Activated CD4-positive, alpha-beta T cell treated with anti-CD3 and anti-CD28 coated beads, Interleukin-2, amount 50 U/mL, for 1 hour (primary cell): ENCODE measurements around the gene ACAA2.
"Not testable (repeated sequence)": the region's sequence is repeated elsewhere in the genome, so short reads cannot be mapped to it uniquely, and the experiment has no call there.

Source experiments
- DNase-seq: peaks from one replicate; pipeline ENCODE4 v3.0.0-alpha.2; 2020

ACAA2 gene

DNA sequence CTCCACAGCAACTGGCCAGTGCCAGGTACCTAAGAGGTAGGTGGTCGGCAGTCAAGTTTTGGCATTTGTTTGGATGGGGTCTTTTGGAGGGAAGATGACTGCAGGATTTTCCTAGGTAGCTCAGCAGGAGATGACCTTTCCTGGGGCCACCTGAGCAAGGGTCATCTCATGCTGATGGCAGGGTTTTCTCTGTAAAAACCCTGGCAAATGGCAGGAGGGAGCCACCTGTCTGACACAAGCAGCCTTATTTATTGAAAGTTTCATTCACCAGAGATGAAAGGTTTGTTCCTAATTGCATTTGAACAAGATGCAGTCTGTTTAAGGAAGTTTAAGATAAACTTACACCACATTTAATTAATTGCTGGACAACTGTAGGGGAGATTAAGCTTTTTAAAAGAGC, 31.6 kb upstream of the ACAA2 start:
- DNase-seq, result no peak

DNA sequence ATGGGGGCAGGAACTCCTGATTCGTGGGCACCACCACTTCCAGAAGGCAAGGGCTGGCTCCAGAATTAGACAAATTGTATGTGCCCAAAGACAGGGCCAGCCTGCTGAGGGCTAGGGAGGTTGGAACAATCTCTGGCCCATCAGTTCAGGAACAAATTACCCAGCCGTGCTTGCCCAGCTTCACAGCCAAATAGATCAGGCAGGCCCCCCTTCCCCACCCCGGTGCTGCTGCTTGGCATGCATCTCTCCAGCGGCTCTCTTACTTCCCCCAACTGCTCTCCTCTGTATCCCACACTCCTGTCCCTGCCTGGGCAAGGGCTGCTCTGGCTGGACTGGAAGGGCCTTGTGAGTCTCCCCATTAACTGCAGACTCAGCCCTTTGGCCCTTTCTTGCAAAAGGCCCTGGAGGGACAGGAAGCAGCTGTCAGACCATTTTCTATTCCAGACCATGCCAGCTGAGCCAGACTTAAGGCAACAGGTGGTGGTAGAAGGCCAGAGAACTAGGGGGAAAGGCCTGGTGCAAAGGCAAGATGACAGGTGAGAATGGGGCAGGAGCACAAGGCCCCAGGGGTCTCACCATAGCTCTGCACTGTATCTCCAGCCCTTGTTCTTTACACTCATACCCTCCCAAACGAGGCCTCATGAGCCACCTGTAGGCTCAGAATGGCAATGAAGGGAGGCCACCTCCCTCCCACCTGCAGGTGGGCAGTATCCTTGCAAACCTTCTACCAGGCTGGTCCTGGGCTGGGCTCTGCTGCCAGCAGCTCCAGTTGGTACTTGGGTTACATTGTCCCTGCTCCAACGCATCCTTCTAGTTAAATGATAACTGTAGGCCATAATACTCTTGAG, 30.7 kb upstream of the ACAA2 start:
- DNase-seq, result no peak

DNA sequence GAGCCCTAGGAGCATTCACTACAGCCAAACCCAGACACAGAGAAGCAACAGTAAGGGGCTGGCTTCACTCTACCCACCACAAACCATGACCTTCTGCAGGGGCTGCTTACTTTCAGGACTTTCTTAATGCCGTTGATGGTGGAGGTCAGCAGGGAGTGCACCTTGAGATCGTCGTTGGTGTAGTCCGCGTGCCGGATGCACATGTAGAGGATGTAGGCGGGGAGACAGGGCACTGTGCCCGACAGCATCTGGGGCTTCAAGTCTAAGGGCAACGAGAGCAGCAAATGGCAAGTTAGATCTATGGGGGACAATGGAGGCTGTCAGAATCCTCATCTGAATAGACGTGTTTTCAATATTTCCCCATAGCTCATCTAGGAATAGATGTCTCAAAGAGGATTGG, 29.8 kb upstream of the ACAA2 start:
- no peak for DNase-seq

DNA sequence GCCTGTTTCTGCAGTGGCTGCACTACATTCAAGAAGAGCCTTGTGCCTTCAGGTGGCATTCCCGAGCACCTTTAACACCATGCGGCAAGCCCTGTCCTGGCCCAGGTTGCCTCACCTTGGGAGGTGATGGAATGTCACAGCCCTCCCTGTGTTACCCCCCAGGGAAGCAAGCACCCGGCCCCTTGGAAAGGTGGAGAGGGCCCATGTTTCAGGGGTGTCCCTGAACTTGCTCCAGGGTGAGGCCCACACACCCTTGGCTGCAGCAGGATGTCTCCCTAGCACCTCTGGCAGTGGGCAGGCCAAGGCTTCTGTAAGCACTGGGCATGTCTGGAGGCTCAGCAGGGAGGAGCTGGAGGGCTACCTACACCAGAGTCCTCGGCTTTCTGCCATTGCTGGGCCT, 29.3 kb upstream of the ACAA2 start:
- no peak for DNase-seq

DNA sequence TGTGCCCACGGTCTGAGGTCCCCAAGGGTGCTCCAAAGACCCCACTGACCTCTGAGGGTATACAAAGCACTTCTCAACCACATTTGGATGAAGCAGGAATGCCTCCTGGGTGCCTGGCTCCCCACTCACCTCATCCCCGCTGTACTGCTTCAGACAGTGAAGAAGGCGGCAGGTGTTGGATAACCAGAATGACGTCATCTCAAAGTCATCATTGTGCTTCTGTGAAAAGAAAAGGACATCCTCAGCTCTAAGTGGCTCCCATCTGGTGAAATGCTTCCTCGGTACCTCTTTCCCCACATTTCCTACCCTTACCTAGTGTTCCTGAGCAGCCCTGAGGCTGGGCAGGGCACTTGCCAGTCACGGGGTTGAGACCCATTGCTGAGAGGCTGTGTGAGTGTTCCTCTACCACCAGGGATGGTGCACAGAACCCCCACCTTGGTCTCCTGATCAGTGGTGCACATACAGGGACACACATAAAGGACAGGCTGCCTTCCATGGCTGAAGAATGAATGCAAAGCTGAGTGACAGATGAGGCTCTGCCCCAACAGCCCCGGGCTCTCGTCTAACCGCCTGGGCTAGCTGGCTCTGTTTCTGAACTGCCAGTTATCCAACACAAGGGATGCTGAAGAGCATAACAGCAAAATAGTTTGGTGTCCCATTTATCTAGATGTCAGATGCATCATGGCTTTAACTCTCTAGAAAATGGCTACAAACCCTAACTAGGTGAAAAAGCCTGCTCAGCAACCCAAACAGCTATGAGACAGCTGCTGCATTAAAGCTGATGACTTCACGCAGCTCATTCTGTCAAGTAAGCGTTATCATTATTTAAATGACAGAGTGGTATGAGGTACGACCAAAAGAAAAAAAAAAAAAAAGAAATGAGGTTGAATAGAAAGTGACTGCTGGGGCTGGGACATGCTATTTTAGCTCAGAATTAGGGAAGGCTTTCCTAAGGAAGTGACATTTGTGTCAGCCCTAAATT, 28.2 kb upstream of the ACAA2 start:
- DNase-seq, result no peak

DNA sequence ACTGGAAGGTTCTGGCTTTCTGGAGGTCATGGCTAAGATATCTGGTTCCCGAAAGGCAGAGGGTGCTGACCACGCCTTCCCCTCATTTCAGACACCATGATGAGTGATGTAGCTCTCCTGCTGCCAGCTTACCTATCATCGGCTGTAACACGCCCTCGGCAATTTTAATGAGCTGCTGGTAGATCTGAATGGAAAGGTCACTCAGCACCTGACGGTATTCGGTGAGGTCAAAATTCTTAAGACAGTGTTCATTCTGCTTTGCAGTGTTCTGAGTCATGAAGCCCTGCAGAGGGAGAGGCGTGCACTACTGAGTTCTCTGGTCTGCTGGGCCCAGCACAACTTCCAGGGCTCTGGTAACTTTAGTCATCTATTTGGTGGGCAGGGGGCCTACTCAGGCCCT, 25.7 kb upstream of the ACAA2 start:
- DNase-seq, result no peak

DNA sequence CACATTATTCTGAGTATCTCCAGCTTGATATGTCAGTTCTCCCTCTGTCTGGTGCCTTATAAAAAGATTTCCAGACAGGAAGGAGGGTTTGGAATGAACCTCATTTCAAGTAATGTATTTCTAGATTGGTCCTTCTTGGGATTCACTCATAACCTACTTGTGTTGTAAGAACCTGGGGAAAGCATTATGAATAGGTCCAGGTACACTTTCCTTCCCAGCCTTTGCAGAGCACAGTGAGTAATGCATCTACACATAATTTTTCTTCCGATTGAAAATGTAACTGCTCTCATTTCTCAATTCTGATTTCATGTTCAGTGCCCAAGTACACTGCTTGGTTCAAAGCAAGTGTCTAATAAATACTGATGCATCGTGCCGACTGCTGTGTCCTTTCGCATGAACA, 25.0 kb upstream of the ACAA2 start:
- DNase-seq, result no peak

DNA sequence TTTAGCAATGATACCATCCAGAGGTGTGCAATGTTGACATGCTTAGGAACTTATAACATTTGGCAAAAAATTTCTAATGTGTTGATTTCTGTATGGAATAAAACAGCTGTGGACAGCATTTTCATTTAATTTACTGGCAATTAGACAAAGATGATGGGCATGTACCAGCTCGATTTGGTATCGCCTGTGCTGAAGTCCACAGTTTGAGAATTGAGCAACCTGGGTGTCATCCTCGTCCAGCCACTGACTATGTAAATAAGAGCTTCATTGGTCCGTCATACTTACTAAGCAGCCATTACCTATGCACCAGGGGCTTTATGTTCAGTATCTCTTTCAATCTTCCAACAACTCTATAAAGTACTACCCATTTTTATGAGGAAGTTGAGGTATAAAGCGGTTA, 24.6 kb upstream of the ACAA2 start:
- no peak for DNase-seq

DNA sequence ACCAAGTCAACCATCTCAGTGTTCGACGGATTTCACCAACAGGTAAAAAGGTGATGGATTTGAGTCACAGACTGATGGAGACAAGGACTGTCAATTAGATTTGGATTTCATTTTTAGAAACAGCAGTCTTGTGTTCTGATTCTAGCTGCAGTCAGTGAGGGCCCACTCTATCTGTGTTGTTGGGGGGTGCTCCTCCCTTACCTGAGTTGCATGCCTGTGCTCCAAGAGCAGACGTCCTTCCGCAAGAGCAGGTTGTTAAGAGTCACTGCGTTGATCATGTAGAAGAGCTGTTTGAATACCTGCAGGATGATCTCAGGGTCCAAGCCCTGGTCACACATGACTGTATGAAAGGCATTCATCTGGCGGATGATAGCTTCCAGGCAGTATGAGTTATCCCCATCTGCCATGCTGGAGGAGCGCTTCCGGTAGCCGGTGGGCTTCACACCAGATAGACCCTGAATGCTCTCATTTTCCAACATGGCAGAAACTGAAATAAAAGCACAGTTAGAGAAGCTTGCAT, 24.0 kb upstream of the ACAA2 start:
- DNase-seq, result not testable (repeated sequence)

DNA sequence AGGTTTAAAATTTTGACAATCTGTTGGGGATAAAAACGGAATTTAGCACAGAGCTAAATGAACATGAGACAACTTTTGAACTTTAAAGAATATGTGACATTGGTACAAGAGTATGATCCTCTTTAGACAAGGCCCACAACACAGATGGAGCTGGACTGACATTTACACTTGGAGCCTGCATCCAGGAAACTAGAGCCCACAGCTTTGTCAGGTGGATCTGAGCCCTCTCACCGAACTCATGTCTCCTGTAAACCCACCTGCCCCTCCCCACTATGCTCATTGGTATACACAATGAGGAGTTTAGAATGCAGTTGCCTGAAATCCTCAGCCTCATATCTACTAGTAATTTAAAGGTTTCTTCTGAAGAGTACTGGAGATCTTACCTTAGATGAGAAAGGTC, 22.1 kb upstream of the ACAA2 start:
- no peak for DNase-seq

DNA sequence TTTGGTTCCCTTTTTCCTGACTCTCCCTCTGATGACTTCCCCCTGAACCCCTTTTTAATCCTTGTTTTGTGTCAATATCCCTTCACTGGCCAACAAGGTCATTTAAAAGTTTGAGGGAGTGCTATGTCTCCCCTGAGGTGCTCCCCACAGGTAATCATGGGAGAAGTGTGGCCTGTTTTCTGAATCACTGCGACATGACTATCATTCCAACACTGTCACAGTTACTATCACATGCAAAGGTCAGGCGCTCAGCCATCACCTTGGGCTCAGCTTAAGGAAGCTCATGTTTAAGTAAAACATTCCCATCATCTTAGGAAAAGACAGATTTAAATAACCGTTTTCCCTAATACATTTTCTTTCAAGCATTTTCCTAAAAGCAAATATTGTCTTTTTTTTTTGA, 20.9 kb upstream of the ACAA2 start:
- DNase-seq, result no peak

DNA sequence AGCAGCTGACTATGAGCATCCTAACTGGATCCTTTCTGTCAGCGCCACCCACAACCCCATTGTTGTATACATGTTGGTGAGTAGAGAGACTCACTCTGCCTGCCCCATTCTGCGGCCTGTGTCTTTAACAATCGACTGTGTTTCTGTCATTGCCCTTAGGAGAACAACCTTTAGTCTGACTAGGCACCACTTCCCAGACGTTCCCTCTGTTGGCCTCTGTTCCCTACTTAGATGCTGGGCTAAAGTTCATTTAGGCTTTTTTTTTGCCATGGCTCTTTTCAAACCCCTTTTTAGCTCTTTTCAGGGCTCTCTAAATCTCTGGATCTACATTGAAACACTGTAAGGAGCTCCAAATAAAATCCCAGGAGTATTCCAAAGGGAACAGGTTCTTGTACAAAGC, 20.5 kb upstream of the ACAA2 start:
- DNase-seq, result no peak

DNA sequence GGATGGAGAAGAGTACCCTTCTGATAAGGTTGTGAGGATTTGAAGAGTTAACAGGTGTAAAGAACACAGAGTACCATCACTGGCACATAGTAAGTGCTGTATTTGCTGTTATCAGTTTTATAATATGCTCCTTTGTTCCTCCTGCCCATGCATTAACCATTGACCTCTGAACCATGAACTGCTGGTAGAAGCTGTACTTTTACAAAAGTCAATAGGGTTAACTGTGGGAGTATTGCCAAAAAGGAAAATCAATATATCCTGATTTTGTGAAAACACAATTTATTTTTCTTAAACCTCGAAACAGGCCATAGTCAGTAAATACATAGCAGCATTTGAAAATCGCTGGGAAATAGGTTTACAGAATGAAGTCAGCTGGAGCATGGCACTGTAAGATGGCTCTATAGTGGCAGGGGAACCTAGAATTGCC, 18.9 kb upstream of the ACAA2 start:
- DNase-seq, result no peak

DNA sequence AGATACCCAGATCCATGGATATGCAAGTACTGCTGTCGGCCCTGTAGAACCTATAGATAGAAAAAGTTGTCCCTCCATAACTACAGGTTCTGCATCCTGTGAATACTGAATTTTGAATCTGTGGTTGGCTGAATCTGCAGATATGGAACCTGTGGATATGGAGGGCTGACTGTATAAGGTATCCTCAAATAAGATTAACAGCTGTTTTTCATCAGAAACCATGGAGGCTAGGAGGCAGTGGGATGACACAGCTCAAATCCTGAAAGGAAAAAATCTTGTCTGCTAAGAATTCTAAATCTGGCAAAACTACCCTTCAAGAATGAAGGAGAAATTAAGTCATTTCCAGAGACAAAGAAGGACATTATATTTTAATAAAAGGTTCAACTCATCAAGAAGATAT, 14.7 kb upstream of the ACAA2 start:
- DNase-seq, result no peak

DNA sequence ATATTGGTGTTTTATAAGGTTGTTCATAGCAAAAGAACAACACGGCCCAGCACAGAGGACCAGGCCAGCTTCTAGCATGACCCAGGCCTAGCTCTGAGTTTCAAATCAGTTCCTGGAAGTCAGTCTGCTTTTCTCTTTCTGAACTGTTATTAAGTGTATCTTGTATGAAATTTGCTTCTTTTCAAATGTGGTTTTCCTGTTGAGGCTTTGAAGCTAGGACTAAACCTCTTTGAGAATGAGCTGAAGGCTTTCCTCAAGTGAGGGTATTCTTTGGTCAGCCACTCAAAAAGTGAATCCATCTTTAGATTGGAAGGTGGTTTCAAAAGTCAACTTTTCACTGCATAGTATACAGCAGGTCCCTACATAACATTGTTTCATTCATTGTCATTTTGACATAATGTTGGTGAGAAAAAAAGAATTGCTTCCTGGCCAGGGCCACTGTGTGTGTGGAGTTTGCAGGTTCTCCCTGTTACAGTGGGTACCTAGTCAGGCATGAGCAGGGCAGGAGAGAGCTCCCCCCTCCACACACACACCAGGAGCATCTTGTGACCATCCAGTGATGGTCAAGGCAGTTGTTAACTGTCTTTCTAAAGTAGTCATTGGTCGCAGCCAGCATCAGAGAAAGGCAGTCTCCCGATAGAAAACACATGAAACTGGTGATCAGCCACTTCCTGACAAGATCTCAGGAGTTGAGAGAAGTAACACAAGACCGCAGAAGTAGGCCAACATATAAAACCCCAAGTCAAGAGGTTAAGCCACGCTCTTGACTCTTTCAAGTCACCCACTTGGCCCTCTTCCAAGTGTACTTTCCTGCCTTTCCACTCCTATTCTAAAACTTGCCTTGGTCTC, 6.7 kb upstream of the ACAA2 start:
- peak; percentile 22 for DNase-seq

DNA sequence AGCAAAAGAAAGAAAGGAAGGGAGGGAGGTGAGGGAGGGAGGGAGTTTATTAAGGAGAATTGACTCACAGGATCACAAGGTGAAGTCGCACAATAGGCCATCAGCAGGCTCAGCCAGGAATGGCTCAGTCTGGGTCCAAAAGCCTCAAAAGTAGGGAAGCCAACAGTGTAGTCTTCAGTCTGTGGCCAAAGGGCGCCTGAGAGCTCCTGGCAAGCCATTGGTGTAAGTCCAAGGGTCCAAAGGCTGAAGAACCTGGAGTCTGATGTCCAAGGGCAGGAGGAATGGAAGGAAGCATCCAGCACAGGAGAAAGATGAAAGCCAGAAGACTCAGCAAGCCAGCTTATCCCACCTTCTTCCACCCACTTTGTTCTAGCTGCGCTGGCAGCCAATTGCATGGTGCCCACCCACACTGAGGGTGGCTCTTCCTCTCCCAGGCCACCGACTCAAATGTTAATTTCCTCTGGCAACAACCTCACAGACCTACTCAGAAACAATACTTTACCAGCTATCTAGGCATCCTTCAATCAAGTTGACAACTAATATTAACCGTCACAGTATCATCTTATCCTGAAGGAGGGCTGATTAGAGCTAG, 5.8 kb upstream of the ACAA2 start:
- DNase-seq, result no peak

DNA sequence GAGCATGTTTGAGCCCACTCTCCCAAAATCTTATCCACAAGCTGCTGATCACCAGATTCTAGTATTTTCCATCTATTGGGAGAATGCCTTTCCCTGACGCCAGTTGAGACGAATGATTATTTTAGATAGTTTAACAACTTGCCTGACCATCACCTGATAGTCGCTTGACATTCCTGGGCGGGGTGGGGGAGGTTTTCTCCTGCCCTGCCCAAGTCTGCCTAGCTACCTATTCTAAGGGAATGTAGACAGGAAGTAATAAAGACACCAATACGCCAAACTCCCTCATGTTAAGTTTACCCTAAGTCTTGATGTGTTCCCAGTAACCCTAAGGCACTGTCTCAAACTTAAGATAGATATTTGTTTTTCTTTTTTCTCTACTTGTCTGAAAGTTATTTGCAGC, 4.6 kb upstream of the ACAA2 start:
- no peak for DNase-seq

DNA sequence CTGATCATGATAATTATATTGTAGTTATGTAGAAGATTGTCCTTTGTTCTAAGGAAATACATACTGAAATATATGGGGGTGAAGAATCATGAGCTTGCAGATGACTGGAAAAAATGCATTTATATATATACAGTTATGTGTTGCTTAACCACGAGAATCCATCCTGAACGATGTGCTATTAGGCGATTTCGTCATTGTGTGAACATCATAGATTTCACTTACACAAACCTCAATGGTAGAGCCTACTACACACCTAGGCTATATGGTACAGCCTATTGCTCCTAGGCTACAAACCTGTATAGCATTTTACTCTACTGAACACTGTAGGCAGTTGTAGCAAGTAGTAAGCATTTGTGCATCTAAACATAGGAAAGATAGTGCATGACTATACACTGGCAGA, 2.6 kb upstream of the ACAA2 start:
- no peak for DNase-seq

DNA sequence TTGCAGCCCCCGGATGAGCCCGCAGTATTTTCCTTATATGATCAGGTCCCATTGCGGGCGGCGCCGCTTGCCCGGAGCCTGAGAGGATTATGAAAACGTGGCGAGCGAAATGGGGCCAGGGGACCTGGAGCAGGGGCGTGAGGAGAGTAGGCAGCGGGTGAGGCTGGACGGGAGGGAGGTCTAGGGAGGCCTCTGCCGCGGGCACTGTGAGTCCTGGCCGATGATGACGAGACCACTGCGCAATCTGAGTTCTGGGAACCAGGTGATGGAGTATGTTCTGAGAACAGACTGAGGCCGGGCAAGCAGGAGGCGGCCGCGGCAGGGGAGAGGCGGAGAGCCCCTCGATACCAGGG, 790 bp upstream of the ACAA2 start:
- no peak for DNase-seq

DNA sequence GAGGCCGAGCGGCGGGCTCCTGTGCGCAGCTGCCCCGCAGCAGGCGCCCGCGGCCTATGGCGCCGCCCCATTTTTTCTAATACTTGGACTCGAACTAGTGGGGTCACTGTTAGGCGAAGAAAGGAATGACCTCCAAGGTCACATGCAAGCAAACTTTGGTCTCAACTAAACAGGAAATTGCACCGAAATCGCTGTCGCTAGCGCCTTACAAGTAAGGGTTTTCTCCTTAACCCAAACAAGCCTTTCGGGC, 339 bp downstream of the ACAA2 start:
- DNase-seq, result no peak

DNA sequence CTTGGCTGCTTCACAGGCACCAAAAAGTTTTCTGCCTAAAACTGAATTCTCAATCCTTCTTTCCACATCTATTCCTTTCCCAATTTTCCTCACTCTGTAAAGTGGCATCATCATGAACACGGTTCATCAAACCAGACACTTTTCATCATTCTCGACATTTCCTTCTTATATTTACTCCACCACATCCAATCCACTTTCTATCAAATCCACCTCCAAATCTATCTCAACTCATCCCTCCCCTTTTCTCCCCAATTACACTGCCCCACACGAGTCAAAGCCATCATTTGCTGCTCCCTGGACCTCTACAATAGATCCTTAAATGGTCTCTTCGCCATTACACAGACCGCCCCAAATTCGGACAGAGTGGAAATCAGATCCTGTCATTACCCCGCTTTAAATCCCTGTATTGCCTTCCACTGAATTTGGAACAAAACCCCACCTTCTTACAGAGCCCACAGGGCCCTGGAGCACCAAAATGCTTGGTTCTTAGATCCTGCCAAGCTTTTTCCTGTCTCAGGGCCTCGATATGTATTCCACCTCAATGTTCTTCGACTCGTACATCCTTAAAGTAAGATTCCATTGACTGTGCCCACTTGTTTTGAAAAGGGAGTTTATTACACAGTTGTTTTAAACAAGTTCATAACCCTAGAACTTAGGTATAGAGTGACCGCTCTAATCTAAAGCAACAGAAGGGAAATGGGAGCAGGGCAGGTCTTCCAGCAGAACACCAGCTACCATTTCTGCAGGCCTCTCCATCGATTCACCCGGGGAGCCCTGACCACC, 856 bp downstream of the ACAA2 start:
- DNase-seq, result no peak
